Coronary artery (tissue), 2 donors: ENCODE measurements around the gene ELF4.

Source experiments
- DNase-seq: peaks from one replicate; pipeline ENCODE4 v3.0.0-alpha.2; 2017; ENCODE audit warnings: low spot score
- H3K27ac ChIP-seq, 2 donors: fragments of 200-600 bp; sonication (generic); one replicate each; pipeline ENCODE4 v1.5.1; 2016 to 2019
- H3K4me3 ChIP-seq: fragments of 200-600 bp; sonication (generic); 2 replicates; pipeline ENCODE4 v1.5.1; 2016; ENCODE audit warnings: mild to moderate bottlenecking, moderate library complexity
- CTCF ChIP-seq: fragments of 200-600 bp; sonication (generic); IDR thresholded peaks from one replicate; pipeline ENCODE4 v1.5.1; 2019; ENCODE audit warnings: antibody characterized with exemption

ELF4 gene

GRCh38 chrX:130072345-130072740, 38.0 kb downstream of the ELF4 start:
- no peak overlapping the region for H3K27ac ChIP-seq
- no peak for DNase-seq
- TF ChIP-seq CTCF = no peak
- no peak overlapping the region for H3K4me3 ChIP-seq

GRCh38 chrX:130071611-130072344, 38.5 kb downstream of the ELF4 start:
- DNase-seq = no peak
- Histone ChIP-seq H3K27ac (no peak overlapping the region), H3K4me3 (no peak overlapping the region)
- TF ChIP-seq CTCF = no peak

- Histone ChIP-seq H3K4me3 (no peak overlapping the region), H3K27ac (no peak overlapping the region)
- TF ChIP-seq CTCF = no peak
- no peak for DNase-seq
Observed at GRCh38 chrX:130066975-130067615, 43.2 kb downstream of the ELF4 start.

GRCh38 chrX:130060122-130061069, 49.9 kb downstream of the ELF4 start:
- Histone ChIP-seq H3K4me3 (peak overlapping the region; percentile 68), H3K27ac (peak overlapping the region; percentile 35 to 83)
- TF ChIP-seq CTCF = peak; percentile 70
- peak; percentile 85 for DNase-seq

- no peak for DNase-seq
- Histone ChIP-seq H3K4me3 (no peak overlapping the region), H3K27ac (no peak overlapping the region)
- TF ChIP-seq CTCF = no peak
Observed at GRCh38 chrX:130058652-130059051, 51.6 kb downstream of the ELF4 start.

- peak overlapping the region in 1 of 2 donors; percentile 7 for H3K27ac ChIP-seq
- TF ChIP-seq CTCF = no peak
- H3K4me3 ChIP-seq = no peak overlapping the region
- no peak for DNase-seq
Observed at GRCh38 chrX:130057209-130057608, 53.1 kb downstream of the ELF4 start.
